Panc1 (cell line): ENCODE measurements around the gene PROM1. TPM values are rescaled to one million over a fixed set of nuclear protein-coding genes. Genes with fewer than 3 reads are reported as not detected.

Experiments
- ATAC-seq: fragments of 200-7000 bp; cut with Tn5 transposase; 2 replicates; pipeline ENCODE4 v1.9.1; 2020; ENCODE audit warnings: mild to moderate bottlenecking, moderate library complexity
- BruUV-seq: library from RNA; stranded (reverse); fragments of 400-500 nt; replicated peaks from 2 replicates; lab custom pipeline; 2021; lab: Mats Ljungman, UMichigan
- CTCF ChIA-PET: fragments of 300-600 bp; sonication (Branson Sonifier 250); formaldehyde crosslinking; loops from one replicate; lab custom pipeline; 2022; ENCODE audit warnings: antibody characterized with exemption; lab: Charles Lee
- POLR2A ChIA-PET: fragments of 300-600 bp; sonication (Branson Sonifier 250); formaldehyde crosslinking; loops from one replicate; lab custom pipeline; 2022; ENCODE audit warnings: antibody characterized with exemption; lab: Charles Lee
- DNase-seq: peaks from one replicate; pipeline ENCODE4 v3.0.0-alpha.2; 2010; ENCODE audit warnings: low read depth, low spot score
- H3K27ac ChIP-seq: 2 replicates; pipeline ENCODE4 v1.5.1; 2011; ENCODE audit warnings: mild to moderate bottlenecking, low read length, inconsistent platforms
- H3K27me3 ChIP-seq: fragments of 200-500 bp; sonication (Bioruptor generic); 2 replicates; pipeline ENCODE4 v1.6.0; 2014; ENCODE audit warnings: low read length, inconsistent platforms; ENCODE audit not compliant: control insufficient read depth, insufficient read depth
- H3K36me3 ChIP-seq: fragments of 200-500 bp; sonication (Bioruptor generic); 2 replicates; pipeline ENCODE4 v1.5.1; 2014; ENCODE audit warnings: inconsistent platforms, mild to moderate bottlenecking, low read length, moderate library complexity; ENCODE audit not compliant: control insufficient read depth, insufficient read depth
- H3K4me1 ChIP-seq: 2 replicates; pipeline ENCODE4 v1.5.1; 2011; ENCODE audit warnings: inconsistent platforms, mild to moderate bottlenecking, low read length, moderate library complexity; ENCODE audit not compliant: control insufficient read depth, insufficient read depth
- H3K4me3 ChIP-seq, 2 experiments: 2 replicates each; pipeline ENCODE4 v1.5.1; 2011 to 2012; ENCODE audit warnings: low read depth in 2 of 2, low read length in 2 of 2, mild to moderate bottlenecking in 2 of 2, inconsistent platforms in 1 of 2, moderate library complexity in 1 of 2
- H3K9me3 ChIP-seq: fragments of 200-500 bp; sonication (Bioruptor generic); 2 replicates; pipeline ENCODE4 v1.5.1; 2014; ENCODE audit warnings: low read depth, mild to moderate bottlenecking, inconsistent platforms, low read length, moderate library complexity; ENCODE audit not compliant: control insufficient read depth, insufficient read depth
- POLR2AphosphoS5 ChIP-seq: IDR thresholded peaks from 2 replicates; pipeline ENCODE4 v1.6.1; 2012; ENCODE audit warnings: mild to moderate bottlenecking, low read depth, low read length, moderate library complexity
- SIN3A ChIP-seq: IDR thresholded peaks from 2 replicates; pipeline ENCODE4 v1.6.1; 2012; ENCODE audit warnings: low read depth, mild to moderate bottlenecking, low read length, moderate library complexity, borderline replicate concordance; ENCODE audit not compliant: insufficient read depth
- TCF7L2 ChIP-seq: IDR thresholded peaks from 2 replicates; pipeline ENCODE4 v1.6.1; 2011; ENCODE audit warnings: mild to moderate bottlenecking, low read depth, low read length, inconsistent platforms
- in situ Hi-C: cut with HindIII; loops from 2 replicates; pipeline ENCODE4 v1.10.0; 2016; ENCODE audit warnings: low sequenced_read_pairs, low pct_unique_long_range_greater_than_20kb
- intact Hi-C: fragments of 100-400 bp; cut with micrococcal nuclease; formaldehyde crosslinking; loops from one replicate; pipeline ENCODE4 v1.10.0; 2022; ENCODE audit not compliant: unreplicated experiment
- total RNA-seq: library from RNA; stranded (reverse); gene quantifications from one replicate; pipeline ENCODE4 v1.2.1, GENCODE V29; 2021; ENCODE audit not compliant: unreplicated experiment
- TF ChIP-seq, protein P1 (sequence below), 2 experiments: IDR thresholded peaks; 2 replicates each; pipeline ENCODE4 v1.6.1; 2011 to 2012; ENCODE audit warnings: low read depth in 2 of 2, control low read depth in 1 of 2, low read length in 1 of 2, mild to moderate bottlenecking in 1 of 2, moderate library complexity in 1 of 2; ENCODE audit not compliant: insufficient read depth in 1 of 2
- TF ChIP-seq, protein P2 (sequence below): fragments of 450-650 bp; IDR thresholded peaks from 2 replicates; pipeline ENCODE4 v1.5.1; 2017; ENCODE audit warnings: mild to moderate bottlenecking

The PROM1 gene
- total RNA-seq, 1 experiment from 2014 or later, result 0.18 TPM

DNA sequence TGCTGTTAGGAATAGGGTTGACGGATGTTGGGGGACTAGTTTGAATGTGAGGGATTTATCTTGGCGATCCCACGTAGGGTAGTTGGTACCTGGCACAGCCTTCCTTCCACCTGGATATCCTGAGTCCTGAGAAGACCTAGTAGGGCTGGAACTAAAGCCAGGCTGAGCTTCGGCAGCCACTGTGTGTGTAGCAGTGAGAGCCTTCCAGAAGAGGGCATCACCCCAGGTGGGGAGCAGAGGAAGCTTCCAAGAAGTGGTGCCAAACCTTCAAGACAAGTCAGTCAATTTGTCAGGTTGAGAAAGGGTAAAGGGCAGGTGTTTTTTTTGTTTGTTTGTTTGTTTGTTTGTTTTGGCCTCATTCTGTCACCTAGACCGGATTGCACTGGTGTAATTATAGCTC lies 119.7 kb downstream of the PROM1 start:
- no peak for DNase-seq
- Histone ChIP-seq H3K36me3 (no peaks in the 10 kb centered on the region), H3K4me3 (no peak overlapping the region), H3K27me3 (no peaks in the 10 kb centered on the region), H3K4me1 (no peaks in the 10 kb centered on the region; the same call in 1 of the 2 replicates), H3K27ac (no peak overlapping the region), H3K9me3 (no peaks in the 10 kb centered on the region)
- ChIA-PET CTCF (interaction anchor here (0.6 kb wide), 1 partner anchor 303 kb away, joined by 6 read pairs; no protein-coding TSS in a partner anchor), POLR2A (no interaction called here)
- TF ChIP-seq, protein P1, sequence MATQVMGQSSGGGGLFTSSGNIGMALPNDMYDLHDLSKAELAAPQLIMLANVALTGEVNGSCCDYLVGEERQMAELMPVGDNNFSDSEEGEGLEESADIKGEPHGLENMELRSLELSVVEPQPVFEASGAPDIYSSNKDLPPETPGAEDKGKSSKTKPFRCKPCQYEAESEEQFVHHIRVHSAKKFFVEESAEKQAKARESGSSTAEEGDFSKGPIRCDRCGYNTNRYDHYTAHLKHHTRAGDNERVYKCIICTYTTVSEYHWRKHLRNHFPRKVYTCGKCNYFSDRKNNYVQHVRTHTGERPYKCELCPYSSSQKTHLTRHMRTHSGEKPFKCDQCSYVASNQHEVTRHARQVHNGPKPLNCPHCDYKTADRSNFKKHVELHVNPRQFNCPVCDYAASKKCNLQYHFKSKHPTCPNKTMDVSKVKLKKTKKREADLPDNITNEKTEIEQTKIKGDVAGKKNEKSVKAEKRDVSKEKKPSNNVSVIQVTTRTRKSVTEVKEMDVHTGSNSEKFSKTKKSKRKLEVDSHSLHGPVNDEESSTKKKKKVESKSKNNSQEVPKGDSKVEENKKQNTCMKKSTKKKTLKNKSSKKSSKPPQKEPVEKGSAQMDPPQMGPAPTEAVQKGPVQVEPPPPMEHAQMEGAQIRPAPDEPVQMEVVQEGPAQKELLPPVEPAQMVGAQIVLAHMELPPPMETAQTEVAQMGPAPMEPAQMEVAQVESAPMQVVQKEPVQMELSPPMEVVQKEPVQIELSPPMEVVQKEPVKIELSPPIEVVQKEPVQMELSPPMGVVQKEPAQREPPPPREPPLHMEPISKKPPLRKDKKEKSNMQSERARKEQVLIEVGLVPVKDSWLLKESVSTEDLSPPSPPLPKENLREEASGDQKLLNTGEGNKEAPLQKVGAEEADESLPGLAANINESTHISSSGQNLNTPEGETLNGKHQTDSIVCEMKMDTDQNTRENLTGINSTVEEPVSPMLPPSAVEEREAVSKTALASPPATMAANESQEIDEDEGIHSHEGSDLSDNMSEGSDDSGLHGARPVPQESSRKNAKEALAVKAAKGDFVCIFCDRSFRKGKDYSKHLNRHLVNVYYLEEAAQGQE (IDR thresholded peaks at IDR 0.05; ENCODE audit: insufficient read depth in 1 of 2, low read depth in 2 of 2, low read length in 1 of 2), result no peak
- TF ChIP-seq, protein P2, sequence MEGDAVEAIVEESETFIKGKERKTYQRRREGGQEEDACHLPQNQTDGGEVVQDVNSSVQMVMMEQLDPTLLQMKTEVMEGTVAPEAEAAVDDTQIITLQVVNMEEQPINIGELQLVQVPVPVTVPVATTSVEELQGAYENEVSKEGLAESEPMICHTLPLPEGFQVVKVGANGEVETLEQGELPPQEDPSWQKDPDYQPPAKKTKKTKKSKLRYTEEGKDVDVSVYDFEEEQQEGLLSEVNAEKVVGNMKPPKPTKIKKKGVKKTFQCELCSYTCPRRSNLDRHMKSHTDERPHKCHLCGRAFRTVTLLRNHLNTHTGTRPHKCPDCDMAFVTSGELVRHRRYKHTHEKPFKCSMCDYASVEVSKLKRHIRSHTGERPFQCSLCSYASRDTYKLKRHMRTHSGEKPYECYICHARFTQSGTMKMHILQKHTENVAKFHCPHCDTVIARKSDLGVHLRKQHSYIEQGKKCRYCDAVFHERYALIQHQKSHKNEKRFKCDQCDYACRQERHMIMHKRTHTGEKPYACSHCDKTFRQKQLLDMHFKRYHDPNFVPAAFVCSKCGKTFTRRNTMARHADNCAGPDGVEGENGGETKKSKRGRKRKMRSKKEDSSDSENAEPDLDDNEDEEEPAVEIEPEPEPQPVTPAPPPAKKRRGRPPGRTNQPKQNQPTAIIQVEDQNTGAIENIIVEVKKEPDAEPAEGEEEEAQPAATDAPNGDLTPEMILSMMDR, result peak; percentile 12; the same call in 1 of the 2 replicates
- in situ Hi-C loops, result no loop called here
- BruUV-seq, result no TSS peak
- intact Hi-C loops, result no loop called here
- ATAC-seq, result no peak

DNA sequence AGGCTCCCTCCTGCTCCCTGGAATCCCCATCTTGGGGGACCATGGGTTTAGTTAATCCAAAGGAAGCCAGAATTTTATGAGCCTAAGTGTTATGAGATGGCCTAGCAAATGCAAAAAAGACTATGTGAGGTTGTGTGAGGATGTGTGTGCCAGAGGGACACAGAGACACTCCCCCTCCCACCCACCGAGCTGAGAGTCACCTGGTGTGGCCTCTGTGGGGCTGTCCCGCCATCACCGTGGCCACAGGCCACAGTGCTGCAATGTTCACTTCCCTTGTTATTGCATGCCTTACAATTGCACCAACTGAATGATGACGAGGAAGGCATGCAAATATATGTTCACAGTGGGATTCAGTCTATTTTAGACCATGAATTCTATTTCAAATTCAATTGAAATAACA lies 120.2 kb downstream of the PROM1 start:
- BruUV-seq, result no TSS peak

More for the DNA sequence above, 120.2 kb downstream of the PROM1 start:
- no peak overlapping the region for H3K4me3 ChIP-seq
- no peak for TF ChIP-seq TCF7L2
- no peak for TF ChIP-seq POLR2AphosphoS5
- no peak for TF ChIP-seq SIN3A
- TF ChIP-seq, protein P2, result no peak
- TF ChIP-seq, protein P1 (IDR thresholded peaks at IDR 0.05; ENCODE audit: insufficient read depth in 1 of 2, low read depth in 2 of 2, low read length in 1 of 2), result no peak
- in situ Hi-C loops, result no loop called here
- H3K27ac ChIP-seq, result no peak overlapping the region
- no peaks in the 10 kb centered on the region for H3K27me3 ChIP-seq
- POLR2A ChIA-PET, result no interaction called here
- intact Hi-C loops, result loop anchor here (2.0 kb wide), 1 partner anchor 37 kb away; no protein-coding TSS in a partner anchor
- CTCF ChIA-PET, result no interaction called here
- DNase-seq, result no peak
- H3K9me3 ChIP-seq, result no peaks in the 10 kb centered on the region
- no peaks in the 10 kb centered on the region; the same call in 1 of the 2 replicates for H3K4me1 ChIP-seq
- ATAC-seq, result no peak
- no peaks in the 10 kb centered on the region for H3K36me3 ChIP-seq
